Nucleus accumbens (tissue), 56 donors: ENCODE data around the gene HDHD3.
"Not testable (repeated sequence)": the region's sequence is repeated elsewhere in the genome, so short reads cannot be mapped to it uniquely, and the experiment has no call there.

Source experiments
- DNase-seq, 56 donors: peaks; one replicate each; lab custom pipeline; 2025; lab: John Stamatoyannopoulos, UW

The HDHD3 gene

GRCh38 chr9:113390192-113390960 lies 13.6 kb upstream of the HDHD3 start:
- no peak for DNase-seq

DNA sequence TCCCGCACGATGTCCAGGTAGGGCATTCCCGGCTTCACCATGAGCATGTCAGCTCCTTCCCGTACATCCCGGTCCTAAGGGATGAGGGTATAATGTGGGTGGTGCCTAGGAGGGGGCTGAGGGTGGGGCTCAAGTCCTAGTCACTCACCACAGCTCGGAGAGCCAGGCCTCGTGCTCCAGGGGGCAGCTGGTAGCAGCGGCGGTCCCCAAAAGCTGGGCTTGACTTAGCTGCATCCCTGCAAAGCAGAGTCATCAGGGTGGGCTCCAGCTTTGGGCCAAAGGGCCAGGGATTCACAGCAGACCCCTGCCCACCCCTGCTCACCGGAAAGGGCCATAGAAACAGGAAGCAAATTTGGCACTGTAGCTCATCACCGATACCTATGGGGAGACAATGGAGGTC lies 12.7 kb upstream of the HDHD3 start:
- no peak for DNase-seq

DNA sequence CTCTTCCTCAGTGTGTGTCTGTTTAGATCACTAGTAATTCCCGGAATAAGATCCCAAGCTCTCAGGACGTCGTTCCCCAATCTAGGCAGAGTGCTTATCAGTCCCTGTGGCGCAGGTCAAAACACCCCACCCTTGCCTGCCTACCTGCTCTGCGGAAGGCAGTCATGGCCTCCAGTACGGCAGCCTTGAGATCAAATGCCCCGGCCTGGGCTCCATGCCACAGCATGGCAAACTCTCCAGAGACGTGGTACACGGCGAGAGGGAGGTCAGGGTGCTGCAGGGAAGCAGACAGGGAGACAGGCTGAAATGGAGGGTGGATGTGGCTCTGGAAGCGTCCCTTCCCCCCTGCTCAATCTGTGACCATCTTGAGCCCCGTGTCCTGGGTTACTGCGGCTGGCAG lies 12.0 kb upstream of the HDHD3 start:
- DNase-seq: no peak

- DNase-seq: no peak
These were observed 10.9 kb upstream of the HDHD3 start for GRCh38 chr9:113387560-113388230.

- DNase-seq: no peak
These were observed 10.0 kb upstream of the HDHD3 start for GRCh38 chr9:113386571-113387393.

DNA sequence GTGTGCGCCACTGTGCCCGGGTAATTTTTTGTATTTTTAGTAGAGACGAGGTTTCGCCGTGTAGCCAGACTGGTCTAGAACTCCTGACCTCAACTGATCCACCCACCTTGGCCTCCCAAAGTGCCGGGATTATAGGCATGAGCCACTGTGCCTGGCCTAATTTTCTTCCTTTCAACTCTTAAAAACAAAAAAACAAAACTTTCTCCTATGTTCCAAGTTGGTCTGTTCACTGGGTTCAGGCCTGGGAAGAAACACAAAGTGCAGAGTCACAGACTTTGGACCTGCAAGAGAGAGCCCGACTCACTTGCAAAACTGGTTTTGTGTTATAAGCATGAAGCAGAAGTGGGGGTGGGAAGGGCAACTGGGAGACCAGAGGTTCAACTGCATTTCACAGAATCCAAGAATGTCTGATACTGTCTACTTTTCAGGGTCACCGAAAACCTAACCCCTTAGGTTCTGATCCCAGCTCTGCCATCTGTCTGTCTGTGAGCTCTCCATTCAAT lies 5.2 kb upstream of the HDHD3 start:
- DNase-seq: no peak

GRCh38 chr9:113381441-113381840 lies 4.7 kb upstream of the HDHD3 start:
- DNase-seq: not testable (repeated sequence)

GRCh38 chr9:113380869-113381378 lies 4.1 kb upstream of the HDHD3 start:
- DNase-seq: no peak

- not testable (repeated sequence) for DNase-seq
These were observed 3.0 kb upstream of the HDHD3 start for GRCh38 chr9:113379829-113380210.

- not testable (repeated sequence) for DNase-seq
These were observed 2.5 kb upstream of the HDHD3 start for GRCh38 chr9:113379094-113379828.

DNA sequence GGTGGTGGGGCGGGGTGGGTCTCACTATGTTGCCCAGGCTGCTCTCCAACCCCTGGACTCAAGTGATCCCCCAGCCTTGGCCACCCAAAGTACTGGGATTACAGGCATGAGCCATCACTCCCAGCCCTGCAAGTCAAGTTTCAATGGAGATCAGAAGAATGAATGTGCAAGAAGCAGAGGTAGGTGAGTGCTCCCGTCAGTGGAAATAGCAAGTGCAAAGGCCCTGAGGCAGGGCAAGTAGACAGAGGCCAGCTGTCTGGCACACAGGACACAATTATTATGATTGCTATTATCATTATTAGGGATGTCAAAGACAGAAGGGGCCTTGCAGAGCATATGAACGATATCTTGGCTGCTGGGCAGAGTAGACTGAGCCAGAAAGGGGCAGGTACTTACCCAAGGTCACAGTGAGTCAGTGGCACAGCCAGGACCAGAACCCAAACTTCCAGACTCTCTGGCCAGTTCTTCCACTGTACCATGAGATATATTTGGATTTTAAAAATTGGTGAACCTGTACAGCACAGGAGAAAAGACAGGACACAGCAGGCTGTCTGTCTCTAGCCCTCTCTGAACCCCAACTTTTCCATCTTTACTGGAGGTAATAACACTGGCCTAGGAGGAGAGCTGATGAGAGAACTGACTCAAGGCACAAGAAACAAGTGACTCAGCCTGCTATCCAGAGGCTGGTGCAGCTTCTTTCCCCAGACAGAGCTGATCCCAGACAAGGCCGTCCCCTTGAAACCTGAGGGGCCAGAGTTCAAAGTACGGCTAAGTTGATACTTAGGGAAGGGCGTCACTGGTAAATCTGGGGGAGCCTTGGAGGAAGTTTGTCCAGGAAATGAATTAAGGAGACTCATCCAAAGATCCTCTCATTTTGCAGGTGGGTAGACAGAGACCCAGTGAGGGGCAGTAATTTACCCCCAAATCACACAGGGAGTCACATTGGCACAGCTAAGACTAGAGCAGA lies 1.4 kb downstream of the HDHD3 start:
- DNase-seq: no peak

- DNase-seq: no peak
These were observed 3.0 kb downstream of the HDHD3 start for GRCh38 chr9:113373676-113374392.

DNA sequence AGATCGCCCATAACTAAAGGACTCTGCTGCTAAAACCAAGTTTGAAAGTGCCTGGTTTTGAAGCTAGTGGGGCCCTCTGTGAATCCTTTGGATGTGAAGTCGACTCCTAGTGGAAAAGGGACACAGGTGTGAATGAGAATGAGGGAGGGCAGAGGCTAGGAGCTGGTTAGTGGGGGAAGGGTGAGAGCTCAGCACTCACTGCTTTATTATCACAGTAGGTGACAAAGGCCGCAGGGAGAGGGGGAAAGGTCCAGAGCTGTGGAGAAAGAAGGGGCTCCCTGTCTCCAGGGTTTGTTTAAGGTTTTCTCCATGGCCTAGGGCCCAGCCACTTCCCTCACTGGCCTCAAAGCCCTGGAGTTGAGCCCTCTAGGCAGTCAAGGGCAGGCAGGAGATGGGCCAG lies 3.5 kb downstream of the HDHD3 start:
- no peak for DNase-seq

DNA sequence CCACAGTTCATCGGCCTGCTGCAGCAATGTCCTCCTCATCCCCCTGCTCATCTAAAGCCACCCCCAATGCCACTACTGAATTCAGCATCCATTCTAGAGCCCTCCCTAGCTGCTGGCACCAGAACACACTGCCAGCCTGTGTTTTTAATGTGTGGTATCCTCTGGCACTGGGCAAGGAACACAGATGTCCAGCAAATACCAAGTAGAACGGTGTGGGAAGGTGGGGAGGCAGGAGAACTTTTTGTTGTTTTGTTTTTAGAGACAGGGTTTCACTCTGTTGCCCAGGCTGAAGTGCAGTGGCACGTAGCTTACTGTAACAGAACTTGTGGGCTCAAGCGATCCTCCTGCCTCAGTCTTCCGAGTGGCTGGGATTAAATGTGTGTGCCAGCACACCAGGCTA lies 4.7 kb downstream of the HDHD3 start:
- no peak for DNase-seq

DNA sequence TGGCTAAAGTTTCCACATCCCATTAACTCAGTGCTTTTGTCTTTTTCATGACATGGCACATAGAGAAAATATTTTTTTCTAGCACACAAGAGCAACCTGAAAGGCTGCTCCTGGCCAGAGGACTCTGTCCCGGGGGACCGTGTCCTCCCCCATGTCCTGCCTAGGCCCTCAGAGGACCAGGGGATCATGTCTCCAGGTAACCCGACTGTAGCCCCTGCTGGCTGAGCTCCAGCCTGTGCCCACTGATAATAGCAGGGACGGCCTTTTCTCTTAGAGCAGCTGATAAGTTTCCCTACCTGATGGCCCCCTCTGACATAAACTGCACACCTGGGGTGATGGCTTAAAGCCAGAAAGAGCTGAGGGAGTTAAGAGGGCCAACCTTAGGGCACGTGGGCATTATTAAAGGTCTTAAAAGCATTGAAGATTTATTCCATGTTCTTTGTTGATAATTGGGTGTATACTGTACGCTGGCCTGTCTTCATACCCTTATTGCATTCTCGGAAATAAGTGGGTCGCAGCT lies 5.9 kb downstream of the HDHD3 start:
- no peak for DNase-seq

GRCh38 chr9:113369855-113370140 lies 7.0 kb downstream of the HDHD3 start:
- no peak for DNase-seq

- no peak for DNase-seq
These were observed 7.6 kb downstream of the HDHD3 start for GRCh38 chr9:113368982-113369854.
